Measurements from ENCODE around the gene ULK4.

DNA sequence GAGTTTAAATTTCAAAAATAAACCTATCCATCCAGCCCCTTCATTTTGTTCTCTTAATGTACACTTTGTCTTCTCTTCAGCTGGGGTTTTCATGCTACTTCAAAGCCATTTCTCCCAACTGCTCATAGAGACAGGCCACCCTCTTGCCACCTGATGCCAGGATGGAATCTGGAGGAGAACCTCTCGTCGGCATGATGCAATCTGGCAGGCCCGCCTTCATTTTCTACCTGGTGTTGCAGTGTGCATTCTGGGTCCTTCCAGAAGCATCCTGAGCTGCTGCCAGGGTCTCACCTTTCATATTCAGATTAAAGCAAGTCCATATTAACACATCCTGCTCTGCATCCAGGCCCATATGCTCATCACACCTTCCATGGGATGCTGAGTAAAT lies 701.8 kb downstream of the ULK4 start:
- TF ChIP-seq, protein P1, sequence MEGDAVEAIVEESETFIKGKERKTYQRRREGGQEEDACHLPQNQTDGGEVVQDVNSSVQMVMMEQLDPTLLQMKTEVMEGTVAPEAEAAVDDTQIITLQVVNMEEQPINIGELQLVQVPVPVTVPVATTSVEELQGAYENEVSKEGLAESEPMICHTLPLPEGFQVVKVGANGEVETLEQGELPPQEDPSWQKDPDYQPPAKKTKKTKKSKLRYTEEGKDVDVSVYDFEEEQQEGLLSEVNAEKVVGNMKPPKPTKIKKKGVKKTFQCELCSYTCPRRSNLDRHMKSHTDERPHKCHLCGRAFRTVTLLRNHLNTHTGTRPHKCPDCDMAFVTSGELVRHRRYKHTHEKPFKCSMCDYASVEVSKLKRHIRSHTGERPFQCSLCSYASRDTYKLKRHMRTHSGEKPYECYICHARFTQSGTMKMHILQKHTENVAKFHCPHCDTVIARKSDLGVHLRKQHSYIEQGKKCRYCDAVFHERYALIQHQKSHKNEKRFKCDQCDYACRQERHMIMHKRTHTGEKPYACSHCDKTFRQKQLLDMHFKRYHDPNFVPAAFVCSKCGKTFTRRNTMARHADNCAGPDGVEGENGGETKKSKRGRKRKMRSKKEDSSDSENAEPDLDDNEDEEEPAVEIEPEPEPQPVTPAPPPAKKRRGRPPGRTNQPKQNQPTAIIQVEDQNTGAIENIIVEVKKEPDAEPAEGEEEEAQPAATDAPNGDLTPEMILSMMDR (IDR thresholded peaks at IDR 0.05): no peak
- no peak for TF ChIP-seq POLR2AphosphoS5 (IDR thresholded peaks at IDR 0.05)
